ENCODE data around the gene F8A2.
"Not testable (repeated sequence)": the region's sequence is repeated elsewhere in the genome, so short reads cannot be mapped to it uniquely, and the experiment has no call there.

F8A2 gene

DNA sequence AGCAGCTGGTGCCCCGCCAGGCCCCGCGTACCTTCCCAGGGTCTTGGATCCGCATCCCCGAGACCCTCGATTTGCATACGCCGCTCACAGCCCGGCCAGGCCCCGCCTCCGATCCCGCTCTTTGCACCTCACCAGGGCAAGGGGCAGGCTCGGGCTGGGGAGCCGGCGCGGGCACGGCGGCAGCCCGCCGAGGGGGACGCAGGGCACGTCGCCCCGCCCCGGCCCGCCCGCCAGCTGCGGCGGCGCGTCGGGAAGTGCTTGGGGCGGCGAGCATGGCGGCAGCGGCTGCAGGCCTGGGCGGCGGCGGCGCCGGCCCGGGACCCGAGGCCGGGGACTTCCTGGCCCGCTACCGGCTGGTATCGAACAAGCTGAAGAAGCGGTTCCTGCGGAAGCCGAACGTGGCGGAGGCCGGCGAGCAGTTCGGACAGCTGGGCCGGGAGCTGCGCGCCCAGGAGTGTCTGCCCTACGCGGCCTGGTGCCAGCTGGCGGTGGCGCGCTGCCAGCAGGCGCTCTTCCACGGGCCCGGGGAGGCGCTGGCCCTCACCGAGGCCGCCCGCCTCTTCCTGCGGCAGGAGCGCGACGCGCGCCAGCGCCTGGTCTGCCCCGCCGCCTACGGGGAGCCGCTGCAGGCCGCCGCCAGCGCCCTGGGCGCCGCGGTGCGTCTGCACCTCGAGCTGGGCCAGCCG is at the start of gene F8A2:
TSS of gene F8A2 (plus strand) at position 253 of the 686 bp plus-strand sequence. CDS start at position 273, 20 bp downstream.
- DNase-seq (ENCODE audit: low read depth in 2 of 2), result not testable (repeated sequence)

DNA sequence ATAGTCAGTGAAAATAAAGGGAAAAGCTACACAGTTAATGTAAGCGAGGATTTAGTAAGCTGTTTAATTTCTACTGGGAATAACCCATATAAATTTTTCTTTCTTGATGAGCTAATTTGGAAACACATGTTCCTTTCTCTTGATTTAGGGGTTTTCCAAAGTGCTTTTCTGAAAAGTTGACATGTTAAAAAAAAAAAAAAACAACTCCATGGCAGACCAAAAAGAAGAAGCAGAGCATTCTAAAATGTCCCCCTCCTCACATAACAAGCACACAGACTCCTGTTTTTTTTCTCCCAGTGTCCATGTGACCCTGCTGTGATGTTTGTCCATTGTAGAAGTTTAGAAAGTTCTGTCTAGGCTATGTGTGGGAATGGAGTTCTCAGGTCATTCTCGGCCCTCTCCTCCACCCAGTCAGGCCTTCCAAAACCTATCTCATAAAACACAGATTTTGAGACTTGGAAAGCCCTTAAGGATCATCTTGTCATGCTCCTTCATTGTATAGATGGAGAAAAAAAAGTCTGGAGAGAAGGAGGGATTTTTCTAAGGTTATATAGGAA is 48.3 kb upstream of the F8A2 start:
- no peak for DNase-seq (ENCODE audit: low read depth in 2 of 2)

DNA sequence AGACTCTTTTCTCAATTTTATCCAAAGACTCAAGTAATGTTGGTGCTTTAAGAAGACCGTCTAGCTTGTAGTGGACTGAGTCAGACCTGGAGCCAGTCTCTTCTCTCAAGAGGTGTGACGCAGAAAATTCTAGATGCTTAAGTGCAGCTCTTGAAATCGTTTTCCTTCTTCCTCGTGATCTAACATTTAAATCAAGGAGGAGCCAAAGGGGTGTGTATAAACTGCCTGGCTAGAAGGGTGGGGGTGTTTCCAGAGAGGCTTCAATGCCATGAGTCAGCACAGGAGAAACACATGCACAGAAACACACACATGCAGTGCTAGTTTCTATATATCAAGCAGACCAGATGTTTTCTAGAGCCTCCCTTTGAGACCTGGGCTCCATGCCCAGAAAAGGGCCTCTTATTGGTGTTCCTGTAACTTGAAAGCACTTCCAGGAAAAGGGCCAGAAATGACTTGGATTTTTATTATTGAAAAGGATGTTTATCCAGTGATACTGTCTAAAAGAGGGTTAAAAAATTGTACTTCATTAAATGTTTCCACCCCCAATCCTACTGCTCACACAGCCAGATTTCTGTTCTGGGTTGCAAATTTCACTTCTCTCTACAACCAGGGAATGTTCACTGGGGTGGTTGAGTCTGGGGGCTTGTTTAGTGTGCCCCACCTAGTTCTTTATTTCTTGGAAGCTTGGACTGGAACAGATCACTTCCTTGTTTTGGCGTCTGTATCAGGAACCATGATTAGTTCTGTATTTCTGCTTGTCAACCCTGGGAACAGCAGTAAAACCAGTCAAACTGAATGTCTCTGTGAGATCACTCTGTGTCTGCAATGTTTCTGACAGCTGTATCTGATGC is 47.2 kb upstream of the F8A2 start, which contains the start of gene CLIC2:
TSS of gene CLIC2 (minus strand) at position 129 of the 851 bp plus-strand sequence. CDS start 187 bp downstream, outside the sequence.
- DNase-seq (ENCODE audit: low read depth in 2 of 2), result no peak

DNA sequence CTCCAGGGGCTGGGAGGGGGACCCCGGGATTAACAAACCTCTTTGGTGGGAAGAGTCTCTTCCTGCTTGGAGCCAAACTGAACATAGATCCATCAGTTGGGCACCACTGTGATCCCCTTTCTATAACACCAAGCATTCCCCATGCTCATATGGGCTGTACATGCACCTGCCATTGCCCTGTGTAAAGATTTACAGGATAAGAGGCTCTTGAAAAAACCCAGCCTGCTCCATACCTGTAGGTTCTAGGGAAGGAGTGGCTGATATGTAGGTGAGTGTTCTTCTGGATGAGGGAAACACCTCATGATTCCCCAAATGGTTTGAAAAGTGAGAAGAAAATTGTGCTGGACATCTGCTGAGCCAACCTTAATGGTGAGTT is 46.6 kb upstream of the F8A2 start:
- not testable (repeated sequence) for DNase-seq (ENCODE audit: low read depth in 2 of 2)

DNA sequence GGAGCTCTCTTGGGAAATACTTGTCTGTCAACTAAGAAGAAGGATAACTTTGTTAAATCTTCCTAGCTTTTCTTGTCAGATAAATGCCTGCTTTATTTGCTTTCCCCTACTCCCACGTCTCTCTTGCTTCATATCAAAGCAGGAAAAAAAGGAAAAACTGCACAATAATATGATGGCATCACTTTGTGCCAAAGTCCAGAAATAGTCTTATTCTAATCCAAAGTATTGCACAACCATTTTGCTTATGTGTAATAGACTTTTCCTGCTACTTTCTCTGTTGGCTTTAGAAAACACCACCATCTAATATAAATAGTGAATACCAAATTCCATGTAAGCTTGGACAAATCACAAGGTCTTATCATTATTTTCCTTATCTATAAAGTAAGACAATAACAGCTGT is 36.2 kb upstream of the F8A2 start:
- DNase-seq (ENCODE audit: low read depth in 2 of 2), result not testable (repeated sequence)

DNA sequence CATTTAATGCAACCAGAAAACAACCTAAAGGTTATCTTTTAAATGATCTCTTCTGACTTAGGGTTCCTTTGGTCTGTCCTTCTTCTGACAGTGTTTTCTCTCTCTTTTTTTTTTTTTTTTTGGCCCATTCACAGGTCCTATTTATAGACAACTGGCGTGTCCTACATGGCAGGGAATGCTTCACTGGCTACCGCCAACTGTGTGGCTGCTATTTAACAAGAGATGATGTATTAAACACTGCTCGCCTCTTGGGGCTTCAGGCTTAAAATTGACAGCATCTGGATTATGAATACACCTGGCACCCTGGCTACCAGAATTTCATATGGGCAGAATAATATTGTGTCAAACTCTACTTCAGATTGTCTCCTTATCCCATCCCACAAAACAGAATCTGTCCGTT is 32.4 kb upstream of the F8A2 start:
- DNase-seq (ENCODE audit: low read depth in 2 of 2), result not testable (repeated sequence)

DNA sequence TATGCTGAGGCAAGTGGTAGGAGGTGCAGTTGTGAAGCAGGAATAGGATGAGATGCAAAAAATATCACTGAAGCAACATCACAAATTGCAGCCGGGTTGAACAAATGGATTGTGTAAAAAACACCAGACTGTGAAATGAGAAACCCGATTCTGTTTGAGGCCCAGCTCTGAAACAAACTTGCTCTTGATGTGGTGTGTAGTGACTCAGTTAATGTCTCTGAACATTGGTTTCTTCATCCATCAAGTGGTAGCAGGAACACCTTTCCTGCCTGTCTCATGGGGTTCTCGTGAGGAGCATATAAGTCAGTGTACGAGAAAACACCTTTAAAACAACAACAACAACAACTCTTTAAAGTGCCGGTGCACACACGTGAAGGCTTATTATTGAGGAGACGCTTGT is 18.2 kb upstream of the F8A2 start:
- not testable (repeated sequence) for DNase-seq (ENCODE audit: low read depth in 2 of 2)

DNA sequence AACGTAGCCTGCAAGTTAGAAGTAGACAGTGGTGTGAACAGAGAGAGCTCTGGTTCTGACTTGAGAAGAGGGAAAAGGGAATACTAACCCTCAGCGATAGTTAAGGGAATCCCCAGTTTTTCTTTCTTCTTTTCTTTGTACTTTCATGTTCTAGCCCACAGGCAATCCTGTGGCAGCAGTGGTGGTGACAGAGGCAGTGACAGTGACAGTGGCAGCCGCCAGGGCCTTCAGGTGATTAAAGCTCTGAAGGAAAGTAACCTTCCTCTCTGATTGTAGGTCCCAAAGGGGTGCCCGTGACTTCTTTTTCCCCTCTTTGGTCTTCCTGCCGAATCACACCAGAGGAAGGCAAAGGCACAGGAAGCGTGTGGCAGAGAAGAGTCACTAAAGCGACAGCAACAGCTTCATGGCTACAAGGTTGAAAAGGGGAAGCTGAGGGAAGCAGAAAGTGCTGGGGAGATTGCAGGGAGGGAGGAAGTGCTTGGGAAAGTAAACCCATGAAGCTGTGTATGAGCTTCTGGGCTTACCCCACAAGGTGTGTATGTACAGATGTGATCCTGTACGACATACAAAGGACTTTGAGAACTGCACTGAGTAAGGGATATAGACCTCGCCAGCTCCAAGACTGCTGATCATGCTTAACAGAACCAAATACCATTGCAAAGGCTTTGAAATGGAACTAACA is 8.0 kb upstream of the F8A2 start:
- not testable (repeated sequence) for DNase-seq (ENCODE audit: low read depth in 2 of 2)

DNA sequence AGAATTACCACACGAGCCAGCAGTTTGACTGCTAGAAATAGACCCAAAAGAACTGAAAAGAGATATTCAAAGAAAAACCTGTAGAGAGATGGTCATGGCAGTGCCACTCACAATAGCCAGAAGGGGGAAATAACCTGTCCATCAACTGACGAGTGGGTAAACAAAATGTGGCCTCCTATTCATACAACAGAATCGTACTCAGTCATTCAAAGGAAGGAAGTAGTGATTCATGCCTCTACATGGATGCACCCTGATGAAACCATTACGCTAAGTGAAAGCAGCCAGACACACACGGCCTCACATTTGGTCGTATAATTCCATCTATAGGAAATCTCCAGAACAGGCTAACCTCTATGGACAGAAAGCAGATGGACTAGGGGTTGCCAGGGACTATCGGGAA is 2.1 kb upstream of the F8A2 start:
- not testable (repeated sequence) for DNase-seq (ENCODE audit: low read depth in 2 of 2)

DNA sequence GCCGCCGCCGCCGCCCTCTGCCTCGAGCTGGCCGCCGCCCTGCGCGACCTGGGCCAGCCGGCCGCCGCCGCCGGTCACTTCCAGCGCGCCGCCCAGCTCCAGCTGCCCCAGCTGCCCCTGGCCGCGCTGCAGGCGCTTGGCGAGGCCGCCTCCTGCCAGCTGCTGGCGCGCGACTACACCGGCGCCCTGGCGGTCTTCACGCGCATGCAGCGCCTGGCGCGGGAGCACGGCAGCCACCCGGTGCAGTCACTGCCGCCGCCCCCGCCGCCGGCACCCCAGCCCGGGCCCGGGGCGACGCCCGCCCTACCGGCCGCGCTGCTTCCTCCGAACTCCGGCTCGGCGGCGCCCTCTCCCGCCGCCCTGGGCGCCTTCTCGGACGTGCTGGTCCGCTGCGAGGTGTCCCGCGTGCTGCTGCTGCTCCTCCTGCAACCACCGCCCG is 653 bp downstream of the F8A2 start:
- DNase-seq (ENCODE audit: low read depth in 2 of 2), result not testable (repeated sequence)

DNA sequence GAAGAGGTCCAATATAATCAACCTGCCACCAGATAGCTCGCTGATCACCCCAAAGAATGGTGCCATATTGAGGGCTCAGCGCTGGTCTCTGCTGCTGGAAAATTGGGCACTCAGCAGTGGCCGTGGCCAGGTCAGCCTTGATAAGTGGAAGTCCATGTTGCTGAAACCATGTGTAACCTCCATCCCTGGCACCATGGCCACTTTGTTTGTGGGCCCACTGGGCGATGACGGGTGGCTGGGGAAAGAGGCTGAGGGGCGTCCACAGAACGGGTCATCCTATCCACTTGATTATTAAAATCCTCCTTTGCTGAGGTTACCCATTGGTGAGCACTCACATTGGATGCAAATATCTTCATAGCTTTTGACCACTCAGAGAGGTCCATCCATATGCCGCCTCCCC is 7.7 kb downstream of the F8A2 start:
- DNase-seq (ENCODE audit: low read depth in 2 of 2), result no peak

DNA sequence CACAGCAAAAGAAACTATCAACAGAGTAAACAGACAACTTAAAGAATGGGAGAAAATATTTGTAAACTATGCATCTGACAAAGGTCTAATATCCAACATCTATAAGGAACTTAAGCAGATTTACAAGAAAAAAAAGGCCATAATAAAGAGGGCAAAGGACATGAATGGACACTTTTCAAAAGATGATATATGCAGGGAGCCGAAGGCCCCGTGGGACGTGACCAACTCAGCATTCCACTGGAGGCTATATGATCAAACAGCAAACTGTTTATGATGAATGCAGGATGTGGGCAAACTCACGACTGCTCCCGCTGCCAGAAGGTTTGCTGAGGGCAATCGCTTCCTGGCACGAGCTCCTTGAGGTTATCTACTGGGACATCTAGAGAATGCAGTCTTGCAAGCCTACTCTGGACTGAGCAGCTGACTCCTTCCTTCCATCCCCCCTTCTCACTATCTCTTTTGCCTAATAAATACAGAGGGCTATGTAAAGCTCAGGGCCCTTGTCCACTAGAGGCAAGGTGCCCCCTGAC is 12.9 kb downstream of the F8A2 start:
- DNase-seq (ENCODE audit: low read depth in 2 of 2), result not testable (repeated sequence)

DNA sequence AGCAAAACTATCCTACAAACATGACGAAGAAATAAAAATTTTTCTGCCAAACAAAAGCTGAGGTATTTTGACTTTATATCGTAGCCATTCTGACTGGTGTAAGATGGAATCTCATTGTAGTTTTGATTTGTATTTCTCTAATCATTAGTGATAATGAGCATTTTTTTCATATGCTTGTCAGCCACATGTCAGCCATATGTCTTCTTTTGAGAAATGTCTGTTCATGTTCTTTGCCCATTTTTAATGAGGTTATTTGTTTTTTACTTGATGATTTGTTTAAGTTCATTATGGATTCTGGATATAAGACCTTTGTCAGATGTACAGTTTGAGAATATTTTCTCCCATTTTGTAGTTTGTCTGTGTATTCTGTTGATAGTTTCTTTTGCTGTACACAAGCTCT is 24.5 kb downstream of the F8A2 start:
- DNase-seq (ENCODE audit: low read depth in 2 of 2), result no peak

DNA sequence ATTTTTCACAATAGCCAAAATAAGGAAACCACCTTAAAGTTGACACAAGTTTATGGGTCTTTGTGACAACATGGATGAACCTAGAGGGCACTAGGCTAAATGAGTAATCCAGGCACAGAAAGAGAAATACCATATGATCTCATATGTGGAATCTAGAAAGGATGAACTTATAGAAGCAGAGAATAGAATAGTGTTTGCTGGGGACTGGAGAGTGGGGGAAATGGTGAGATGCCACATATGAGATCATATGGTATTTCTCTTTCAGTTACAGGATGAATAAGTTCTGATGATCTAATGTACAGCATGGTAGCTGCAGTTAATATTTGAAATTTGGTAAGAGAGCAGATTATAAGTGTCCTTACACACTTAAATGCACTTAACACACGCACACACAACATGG is 35.9 kb downstream of the F8A2 start:
- no peak for DNase-seq (ENCODE audit: low read depth in 2 of 2)

All from stimulated activated CD4-positive, alpha-beta T cell treated with anti-CD3 and anti-CD28 coated beads, Interleukin-1b, Interleukin-23, amount 100 ng/mL, for 1 hour (primary cell).